HG02623 (cell line): Measurements from ENCODE around the gene ICA1.

ENCODE experiments used
- ATAC-seq: cut with Tn5 transposase; IDR thresholded peaks from one replicate; pipeline ENCODE4 v1.9.1; 2021; ENCODE audit warnings: moderate library complexity; ENCODE audit not compliant: unreplicated experiment

ICA1 gene

GRCh38 chr7:8204339-8205030 is 57.5 kb downstream of the ICA1 start:
- no peak for ATAC-seq

- ATAC-seq: no peak
Observed at GRCh38 chr7:8201846-8202441, 60.0 kb downstream of the ICA1 start.

GRCh38 chr7:8200717-8201116 is 61.2 kb downstream of the ICA1 start:
- ATAC-seq: no peak

DNA sequence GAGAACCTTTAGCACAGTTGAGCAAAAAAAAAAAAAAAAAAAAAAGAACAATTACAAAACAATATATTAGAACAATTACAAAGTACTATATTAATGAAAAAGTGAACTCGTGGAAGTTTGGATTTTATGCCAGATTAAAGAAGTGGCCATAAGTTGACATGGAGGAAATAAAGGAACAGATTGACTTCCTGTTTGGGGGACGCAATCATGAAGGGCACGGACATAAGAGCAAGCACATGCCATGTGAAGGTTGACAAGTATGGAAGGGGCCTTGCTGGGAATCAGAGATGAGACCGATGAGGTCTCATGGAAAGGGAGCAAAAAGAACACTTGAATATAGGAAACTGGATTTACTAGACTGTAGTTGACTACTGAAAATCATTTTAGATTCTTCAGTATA is 61.7 kb downstream of the ICA1 start:
- ATAC-seq: no peak

DNA sequence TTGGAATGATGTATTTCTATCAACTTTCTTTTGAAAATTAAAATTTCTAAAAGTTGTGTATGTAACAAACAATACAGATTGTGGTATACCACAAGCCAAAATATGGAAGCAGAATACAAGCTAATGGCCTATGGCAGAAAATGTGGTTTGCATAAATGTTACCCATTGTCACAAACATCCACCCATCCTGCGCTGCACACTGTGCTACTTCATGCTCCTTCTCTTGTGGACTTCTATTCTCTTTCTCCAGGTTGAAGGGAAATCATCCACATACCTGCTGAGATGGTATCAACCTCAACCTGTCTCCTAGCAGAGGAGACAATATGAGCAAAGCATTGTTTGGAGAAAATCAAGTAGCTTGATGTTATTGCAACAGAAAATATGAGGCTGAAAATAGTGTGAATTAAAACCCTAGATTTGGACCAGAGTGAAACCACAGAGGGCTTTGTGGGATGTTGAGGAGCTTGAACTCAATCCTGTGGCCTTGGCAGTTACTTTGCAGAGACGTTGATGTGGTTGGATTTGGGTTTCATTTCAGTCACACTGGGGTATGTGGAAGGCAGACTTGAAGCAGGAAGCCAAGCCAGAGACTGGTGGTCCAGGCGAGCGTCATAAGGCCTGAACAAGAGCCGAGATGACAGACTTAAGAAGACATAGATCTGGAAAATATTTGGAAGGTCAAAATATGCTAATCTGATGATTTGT is 63.8 kb downstream of the ICA1 start:
- ATAC-seq: no peak

GRCh38 chr7:8192897-8193296 is 69.1 kb downstream of the ICA1 start:
- ATAC-seq: no peak

GRCh38 chr7:8190119-8190895 is 71.7 kb downstream of the ICA1 start:
- ATAC-seq: peak; percentile 83

DNA sequence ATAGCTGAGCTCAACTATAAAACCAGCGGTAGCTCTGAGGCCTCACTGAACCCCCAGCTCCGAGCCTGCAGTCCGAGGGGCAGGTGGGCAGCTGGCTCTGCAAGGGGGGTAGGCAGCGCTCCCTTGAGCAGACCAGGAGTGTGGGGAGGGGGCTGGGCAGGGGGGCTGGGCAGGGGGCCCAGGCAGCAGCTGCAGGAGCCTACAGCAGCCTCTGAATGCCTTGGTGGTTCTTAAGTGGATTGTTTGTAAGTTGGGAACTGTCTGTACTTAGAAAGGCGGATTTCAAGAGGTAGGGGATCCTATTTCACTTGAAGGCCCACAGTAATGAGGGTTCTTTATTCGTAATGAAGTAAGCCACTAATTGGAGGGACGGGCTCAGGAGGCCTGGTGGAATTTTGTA is 72.3 kb downstream of the ICA1 start:
- no peak for ATAC-seq

DNA sequence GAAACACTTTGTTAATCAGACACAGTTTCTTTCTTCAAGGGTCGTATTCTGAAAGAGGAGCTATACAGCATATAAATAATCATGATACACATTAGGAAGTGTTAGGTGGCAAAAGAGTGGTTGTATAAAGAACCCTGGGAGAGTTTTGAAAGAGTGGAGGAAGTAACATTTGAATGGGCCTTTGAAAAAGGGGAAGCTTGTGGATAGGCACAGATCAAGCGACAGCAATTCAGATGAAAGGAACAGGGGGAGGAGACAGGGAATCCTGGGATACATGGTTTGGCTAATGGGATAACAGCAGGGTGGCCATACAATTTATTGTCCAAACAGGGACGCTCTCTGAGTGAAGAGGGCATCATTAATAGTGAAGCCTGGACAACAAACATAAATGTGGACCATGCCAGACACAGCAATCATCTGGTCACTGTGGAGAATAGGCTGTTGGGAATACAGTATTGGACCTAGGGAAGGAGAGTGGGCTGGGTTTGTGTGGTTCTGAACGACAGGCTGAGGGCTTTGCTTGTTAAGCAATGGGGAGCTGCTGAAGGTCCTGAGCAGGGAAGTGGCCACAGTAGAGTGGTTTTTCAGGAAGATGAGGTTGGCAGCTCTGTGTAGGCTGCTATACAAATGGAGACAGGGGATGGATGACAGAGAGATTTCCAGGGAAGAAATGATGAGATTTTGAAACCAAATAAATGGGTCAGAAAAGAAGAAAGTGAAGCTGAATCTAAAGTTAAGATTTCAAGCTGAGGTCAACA is 75.9 kb downstream of the ICA1 start:
- ATAC-seq: no peak

DNA sequence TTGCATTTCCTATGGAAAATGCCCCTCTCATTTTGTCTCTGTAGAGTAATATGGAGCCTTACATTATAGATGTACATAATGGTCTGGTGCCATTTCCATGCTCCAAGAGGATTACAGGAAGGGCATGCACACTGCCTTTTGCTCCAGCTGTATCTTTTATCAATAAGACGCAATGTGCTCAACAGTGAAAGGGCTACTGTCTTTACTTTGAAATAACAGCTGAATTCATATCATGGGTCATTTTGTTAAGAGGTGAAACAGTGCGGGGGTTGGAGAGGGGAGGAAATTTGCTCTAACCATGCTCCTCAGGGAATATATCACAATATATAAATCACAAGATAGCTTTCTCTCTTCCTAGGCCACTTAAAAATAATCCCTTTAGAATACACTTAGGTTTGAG is 77.7 kb downstream of the ICA1 start:
- no peak for ATAC-seq

- no peak for ATAC-seq
Observed at GRCh38 chr7:8179486-8179885, 82.5 kb downstream of the ICA1 start.

- no peak for ATAC-seq
Observed at GRCh38 chr7:8178353-8178752, 83.6 kb downstream of the ICA1 start.

GRCh38 chr7:8177109-8177933 is 84.6 kb downstream of the ICA1 start:
- ATAC-seq: peak; percentile 49

- ATAC-seq: peak; percentile 66
Observed at GRCh38 chr7:8176370-8177081, 85.4 kb downstream of the ICA1 start.

DNA sequence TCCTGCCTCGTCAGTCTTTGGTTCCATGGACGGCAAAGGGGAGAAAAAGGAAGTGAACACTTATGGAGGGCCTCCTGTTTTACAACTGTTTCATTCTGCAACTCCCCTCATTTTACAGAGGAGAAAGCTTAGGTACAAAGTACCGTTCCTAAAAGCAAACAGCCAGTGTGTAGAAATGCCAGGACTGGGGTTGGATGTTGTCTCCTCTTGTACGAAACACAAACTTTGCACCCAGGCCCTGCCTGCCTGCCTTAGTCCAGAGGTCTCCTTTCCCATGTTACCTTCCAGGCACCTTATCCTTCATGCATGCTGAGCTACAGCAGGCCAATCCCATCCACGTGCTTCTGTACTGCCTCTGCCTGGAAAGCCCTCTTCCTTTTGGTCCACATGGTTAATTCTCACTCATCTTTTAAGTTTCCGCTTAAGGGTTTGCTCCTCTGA is 86.0 kb downstream of the ICA1 start:
- no peak for ATAC-seq

- ATAC-seq: no peak
Observed at GRCh38 chr7:8172372-8173354, 89.3 kb downstream of the ICA1 start.

GRCh38 chr7:8169171-8169570 is 92.8 kb downstream of the ICA1 start:
- no peak for ATAC-seq

DNA sequence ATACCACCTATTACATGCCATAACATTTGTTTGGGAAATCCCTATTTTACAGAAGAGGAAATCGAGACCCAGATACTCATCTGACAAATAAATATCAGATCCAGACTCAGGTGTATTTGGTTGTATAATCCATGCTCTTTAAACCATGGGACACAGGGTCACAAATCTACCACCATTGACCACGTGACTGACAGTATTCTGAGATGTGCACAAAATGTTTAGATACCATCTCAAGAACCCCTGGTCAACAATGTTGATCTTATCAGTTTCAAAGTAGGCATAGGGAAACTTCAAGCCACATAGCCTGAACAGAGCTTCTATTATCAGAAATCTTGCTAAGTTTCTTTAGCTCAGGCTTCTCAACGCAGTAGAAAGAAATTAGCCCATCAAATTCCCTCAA is 93.6 kb downstream of the ICA1 start:
- no peak for ATAC-seq
